Fibroblast of skin of right quadriceps (primary cell): ENCODE measurements around the gene DHRS1.

Experiments used
- DNase-seq: peaks from one replicate; pipeline ENCODE4 v3.0.0-alpha.2; 2013

The DHRS1 gene

GRCh38 chr14:24327303-24327702 is 27.7 kb upstream of the DHRS1 start:
- no peak for DNase-seq

- no peak for DNase-seq
These were observed 26.4 kb upstream of the DHRS1 start for GRCh38 chr14:24325963-24326362.

GRCh38 chr14:24325041-24325530 is 25.5 kb upstream of the DHRS1 start:
- no peak for DNase-seq

GRCh38 chr14:24324024-24324423 is 24.4 kb upstream of the DHRS1 start:
- no peak for DNase-seq

- no peak for DNase-seq
These were observed 23.8 kb upstream of the DHRS1 start for GRCh38 chr14:24323341-24323740.

- DNase-seq: no peak
These were observed 23.1 kb upstream of the DHRS1 start for GRCh38 chr14:24322672-24323071.

GRCh38 chr14:24321212-24321975 is 21.8 kb upstream of the DHRS1 start:
- no peak for DNase-seq

- peak; percentile 30 for DNase-seq
These were observed 17.8 kb upstream of the DHRS1 start for GRCh38 chr14:24317141-24317928.

GRCh38 chr14:24316597-24316950 is 17.0 kb upstream of the DHRS1 start:
- no peak for DNase-seq

- no peak for DNase-seq
These were observed 16.4 kb upstream of the DHRS1 start for GRCh38 chr14:24315807-24316596.

GRCh38 chr14:24315243-24315806 is 15.7 kb upstream of the DHRS1 start:
- no peak for DNase-seq

- no peak for DNase-seq
These were observed 15.0 kb upstream of the DHRS1 start for GRCh38 chr14:24314377-24315193.

- no peak for DNase-seq
These were observed 14.3 kb upstream of the DHRS1 start for GRCh38 chr14:24313913-24314312.

- no peak for DNase-seq
These were observed 13.3 kb upstream of the DHRS1 start for GRCh38 chr14:24312736-24313507.

- no peak for DNase-seq
These were observed 12.4 kb upstream of the DHRS1 start for GRCh38 chr14:24311837-24312615.

- peak; percentile 66 for DNase-seq
These were observed 11.3 kb upstream of the DHRS1 start, which contains the start of gene LTB4R for GRCh38 chr14:24310646-24311604. LTB4R (plus strand) TSS chr14:24311502; CDS start chr14:24315652, 4,150 bp downstream.

- no peak for DNase-seq
These were observed 10.7 kb upstream of the DHRS1 start for GRCh38 chr14:24310265-24310645.

GRCh38 chr14:24309538-24310264 is 10.1 kb upstream of the DHRS1 start, which contains the start of gene LTB4R2:
LTB4R2 (plus strand) TSS chr14:24310140; CDS start chr14:24310665, 525 bp downstream.
- no peak for DNase-seq
